Gastrocnemius medialis (tissue), 4 donors: Measurements from ENCODE around the gene MEIS2.

Source experiments
- POLR2A ChIP-seq, 2 donors: fragments of 450-650 bp; IDR thresholded peaks; one replicate each; pipeline ENCODE4 v1.6.1; 2017; ENCODE audit warnings: antibody characterized with exemption in 2 of 2, mild to moderate bottlenecking in 2 of 2, moderate library complexity in 2 of 2
- TF ChIP-seq, protein P1 (sequence below), 5 experiments: fragments of 450-650 bp in 3 of 5; fragments of 200-600 bp in 2 of 5; sonication (generic) in 2 of 5; IDR thresholded peaks in 4 of 5; conservative IDR thresholded peaks in 1 of 5; 1 replicate in 4 of 5; 2 replicates in 1 of 5; pipeline ENCODE4 v1.5.1; 2016 to 2019; ENCODE audit warnings: antibody characterized with exemption in 5 of 5, mild to moderate bottlenecking in 3 of 5, moderate library complexity in 3 of 5

GRCh38 chr15:37102305-37103162 is 2.2 kb upstream of the MEIS2 start:
- TF ChIP-seq, protein P1, sequence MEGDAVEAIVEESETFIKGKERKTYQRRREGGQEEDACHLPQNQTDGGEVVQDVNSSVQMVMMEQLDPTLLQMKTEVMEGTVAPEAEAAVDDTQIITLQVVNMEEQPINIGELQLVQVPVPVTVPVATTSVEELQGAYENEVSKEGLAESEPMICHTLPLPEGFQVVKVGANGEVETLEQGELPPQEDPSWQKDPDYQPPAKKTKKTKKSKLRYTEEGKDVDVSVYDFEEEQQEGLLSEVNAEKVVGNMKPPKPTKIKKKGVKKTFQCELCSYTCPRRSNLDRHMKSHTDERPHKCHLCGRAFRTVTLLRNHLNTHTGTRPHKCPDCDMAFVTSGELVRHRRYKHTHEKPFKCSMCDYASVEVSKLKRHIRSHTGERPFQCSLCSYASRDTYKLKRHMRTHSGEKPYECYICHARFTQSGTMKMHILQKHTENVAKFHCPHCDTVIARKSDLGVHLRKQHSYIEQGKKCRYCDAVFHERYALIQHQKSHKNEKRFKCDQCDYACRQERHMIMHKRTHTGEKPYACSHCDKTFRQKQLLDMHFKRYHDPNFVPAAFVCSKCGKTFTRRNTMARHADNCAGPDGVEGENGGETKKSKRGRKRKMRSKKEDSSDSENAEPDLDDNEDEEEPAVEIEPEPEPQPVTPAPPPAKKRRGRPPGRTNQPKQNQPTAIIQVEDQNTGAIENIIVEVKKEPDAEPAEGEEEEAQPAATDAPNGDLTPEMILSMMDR (IDR thresholded peaks at IDR 0.05 in 4 of 5, conservative IDR thresholded peaks at IDR 0.05 in 1 of 5) = no peak
- TF ChIP-seq POLR2A (IDR thresholded peaks at IDR 0.05) = no peak
